Naive thymus-derived CD4-positive, alpha-beta T cell (primary cell): ENCODE measurements around the gene ITPR1. TPM values are rescaled to one million over a fixed set of nuclear protein-coding genes. Genes with fewer than 3 reads are reported as not detected.

Experiments used
- ATAC-seq: fragments of 150-1000 bp; cut with Tn5 transposase; 2 replicates; pipeline ENCODE4 v1.10.0; 2021; ENCODE audit warnings: mild to moderate bottlenecking, moderate library complexity
- CTCF ChIA-PET: fragments of 350-600 bp; sonication (Branson Sonifier 250); formaldehyde crosslinking; loops from one replicate; lab custom pipeline; 2021; ENCODE audit warnings: antibody characterized with exemption; lab: Charles Lee
- POLR2A ChIA-PET: fragments of 350-600 bp; sonication (Branson Sonifier 250); formaldehyde crosslinking; loops from one replicate; lab custom pipeline; 2021; ENCODE audit warnings: antibody characterized with exemption, inconsistent platforms; lab: Charles Lee
- DNase-seq, 9 donors: peaks; one replicate each; pipeline versions ENCODE4 v3.0.0 to v3.0.0-alpha.2; 2020 to 2022; ENCODE audit warnings: mixed read lengths in 1 of 9
- H3K27ac ChIP-seq: one replicate; pipeline ENCODE4 v1.7.0; 2013; ENCODE audit warnings: mild to moderate bottlenecking, low read depth, low read length, moderate library complexity
- H3K27me3 ChIP-seq, 2 donors: one replicate each; pipeline ENCODE4 v1.7.0; 2013; ENCODE audit warnings: low read length in 2 of 2, mild to moderate bottlenecking in 2 of 2, moderate library complexity in 2 of 2; ENCODE audit not compliant: control insufficient read depth in 2 of 2, insufficient read depth in 2 of 2
- H3K36me3 ChIP-seq, 3 experiments: 1 replicate in 2 of 3; 2 replicates in 1 of 3; pipeline ENCODE4 v1.7.0; 2013; ENCODE audit warnings: low read length in 3 of 3, mild to moderate bottlenecking in 3 of 3, moderate library complexity in 1 of 3; ENCODE audit not compliant: insufficient read depth in 3 of 3, control insufficient read depth in 2 of 3
- H3K4me1 ChIP-seq, 2 donors: one replicate each; pipeline ENCODE4 v1.7.0; 2013; ENCODE audit warnings: low read length in 2 of 2, mild to moderate bottlenecking in 2 of 2, moderate library complexity in 1 of 2; ENCODE audit not compliant: control insufficient read depth in 2 of 2, insufficient read depth in 2 of 2
- H3K4me3 ChIP-seq: 2 replicates; pipeline ENCODE4 v1.7.0; 2013; ENCODE audit warnings: mild to moderate bottlenecking, low read length
- H3K9me3 ChIP-seq, 3 experiments: 1 replicate in 2 of 3; 2 replicates in 1 of 3; pipeline ENCODE4 v1.7.0; 2013; ENCODE audit warnings: low read length in 3 of 3; ENCODE audit not compliant: control insufficient read depth in 2 of 3
- H3K27ac Mint-ChIP-seq, 9 donors: one replicate each; pipeline ENCODE4 v1.8.0; 2020 to 2022; ENCODE audit warnings: mixed read lengths in 9 of 9, mild to moderate bottlenecking in 8 of 9, moderate library complexity in 5 of 9, inconsistent platforms in 2 of 9
- H3K27me3 Mint-ChIP-seq, 5 donors: one replicate each; pipeline ENCODE4 v1.8.0; 2021 to 2022; ENCODE audit warnings: mixed read lengths in 5 of 5, mild to moderate bottlenecking in 1 of 5
- H3K36me3 Mint-ChIP-seq, 5 donors: one replicate each; pipeline ENCODE4 v1.8.0; 2020 to 2022; ENCODE audit warnings: mixed read lengths in 5 of 5, mild to moderate bottlenecking in 3 of 5, inconsistent platforms in 1 of 5
- H3K4me1 Mint-ChIP-seq, 7 donors: one replicate each; pipeline ENCODE4 v1.8.0; 2020 to 2022; ENCODE audit warnings: mixed read lengths in 7 of 7, mild to moderate bottlenecking in 3 of 7, inconsistent platforms in 1 of 7
- H3K4me3 Mint-ChIP-seq, 10 donors: one replicate each; pipeline ENCODE4 v1.8.0; 2020 to 2022; ENCODE audit warnings: mild to moderate bottlenecking in 10 of 10, mixed read lengths in 10 of 10, moderate library complexity in 6 of 10, inconsistent platforms in 2 of 10
- H3K9me3 Mint-ChIP-seq, 11 donors: one replicate each; pipeline ENCODE4 v1.8.0; 2020 to 2022; ENCODE audit warnings: mixed read lengths in 11 of 11, mild to moderate bottlenecking in 4 of 11, inconsistent platforms in 1 of 11, moderate library complexity in 1 of 11
- intact Hi-C, 2 donors: fragments of 100-400 bp; cut with micrococcal nuclease; formaldehyde crosslinking; loops; one replicate each; pipeline ENCODE4 v1.15.1; 2023
- polyA plus RNA-seq, 2 donors: library from polyadenylated mRNA; unstranded; fragments of 300-500 nt; fragmentation: Illumina TruSeq; gene quantifications; one replicate each; pipeline ENCODE4 v1.2.3, GENCODE V29; 2021
- total RNA-seq, 6 experiments: library from RNA in 5 of 6; stranded (reverse) in 5 of 6; gene quantifications; 1 replicate in 5 of 6; 2 replicates in 1 of 6; pipeline ENCODE4 v1.2.3 and lab custom pipeline; 2021 to 2026

ITPR1 gene
- total and polyA plus RNA-seq, 7 experiments from 2014 or later: 15.1 to 118 (median 83.8) TPM

- intact Hi-C loops: loop anchor here (5.0 to 10.0 kb wide), 2 partner anchors 193 to 360 kb away; no protein-coding TSS in a partner anchor
- no peaks in the 10 kb centered on the region for H3K9me3 ChIP-seq
- peaks cover 3 to 44% (median 10%) of the 10 kb centered on the region in 3 experiments for H3K36me3 ChIP-seq
- H3K27ac ChIP-seq: no peak overlapping the region
- POLR2A ChIA-PET: no interaction called here
- H3K4me1 ChIP-seq: no peaks in the 10 kb centered on the region
- Mint-ChIP-seq H3K27ac (no peak overlapping the region), H3K36me3 (peaks cover 11 to 48% (median 33%) of the 10 kb centered on the region in 5 donors), H3K27me3 (no peaks in the 10 kb centered on the region), H3K4me1 (peaks cover 0 to 38% (median 0%) of the 10 kb centered on the region in 7 donors), H3K9me3 (peaks cover 0 to 3% (median 0%) of the 10 kb centered on the region in 11 donors), H3K4me3 (no peak overlapping the region)
- CTCF ChIA-PET: interaction anchor here (0.7 to 5.6 kb wide), 37 partner anchors 9 to 411 kb away, joined by 3 to 98 read pairs (median 5); partner anchors contain the start of gene BHLHE40
- ATAC-seq (no peak), DNase-seq (no peak)
- H3K27me3 ChIP-seq: no peaks in the 10 kb centered on the region
- H3K4me3 ChIP-seq: no peak overlapping the region
Measured at GRCh38 chr3:4712109-4712508, 219.0 kb downstream of the ITPR1 start.

- H3K4me1 ChIP-seq: no peaks in the 10 kb centered on the region
- ATAC-seq (no peak), DNase-seq (no peak)
- no peaks in the 10 kb centered on the region for H3K9me3 ChIP-seq
- Mint-ChIP-seq H3K27ac (no peak overlapping the region), H3K36me3 (peaks cover 14 to 56% (median 26%) of the 10 kb centered on the region in 5 donors), H3K4me1 (peaks cover 0 to 27% (median 0%) of the 10 kb centered on the region in 7 donors), H3K4me3 (no peak overlapping the region), H3K9me3 (no peaks in the 10 kb centered on the region), H3K27me3 (no peaks in the 10 kb centered on the region)
- no peak overlapping the region for H3K27ac ChIP-seq
- intact Hi-C loops: loop anchor here (5.0 to 10.0 kb wide), 2 partner anchors 191 to 362 kb away; no protein-coding TSS in a partner anchor
- no peak overlapping the region for H3K4me3 ChIP-seq
- H3K36me3 ChIP-seq: peaks cover 3 to 32% (median 10%) of the 10 kb centered on the region in 3 experiments
- CTCF ChIA-PET: interaction anchor here (1.5 to 5.6 kb wide), 2 partner anchors 265 to 345 kb away, joined by 4 to 98 read pairs; partner anchors contain the start of gene BHLHE40
- POLR2A ChIA-PET: no interaction called here
- no peaks in the 10 kb centered on the region for H3K27me3 ChIP-seq
Measured at GRCh38 chr3:4714045-4714444, 220.9 kb downstream of the ITPR1 start.

DNA sequence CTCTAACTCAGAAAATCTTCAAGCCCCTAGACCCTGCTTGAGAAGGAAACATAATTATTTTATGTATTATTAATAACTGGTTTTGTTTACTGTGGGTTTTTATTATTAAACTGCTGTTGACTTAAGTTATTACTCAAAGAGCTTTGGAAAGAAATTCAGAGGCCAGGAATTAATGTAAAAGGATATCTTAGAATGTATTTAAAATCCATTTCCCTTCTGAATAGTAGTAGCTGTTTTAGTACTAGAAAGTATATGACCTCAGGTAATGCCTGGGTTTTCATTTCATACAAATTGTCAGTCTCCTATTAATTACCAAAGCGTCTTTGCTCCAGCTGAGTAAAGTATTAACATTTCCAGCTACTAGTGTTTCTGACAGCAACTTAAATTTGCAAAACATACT lies 223.1 kb downstream of the ITPR1 start:
- no peaks in the 10 kb centered on the region for H3K27me3 ChIP-seq
- H3K4me3 ChIP-seq: no peak overlapping the region
- H3K9me3 ChIP-seq: no peaks in the 10 kb centered on the region
- ATAC-seq (no peak), DNase-seq (no peak)
- H3K27ac Mint-ChIP-seq: no peak overlapping the region
- no peaks in the 10 kb centered on the region for H3K4me1 ChIP-seq
- H3K9me3 Mint-ChIP-seq: no peaks in the 10 kb centered on the region
- H3K27ac ChIP-seq: no peak overlapping the region
- CTCF ChIA-PET: interaction anchor here (1.2 kb wide), 1 partner anchor 341 kb away, joined by 3 read pairs; no protein-coding TSS in a partner anchor
- H3K36me3 ChIP-seq: peaks cover 3 to 37% (median 10%) of the 10 kb centered on the region in 3 experiments
- no peaks in the 10 kb centered on the region for H3K27me3 Mint-ChIP-seq
- H3K4me3 Mint-ChIP-seq: no peak overlapping the region
- peaks cover 0 to 34% (median under 1%) of the 10 kb centered on the region in 7 donors for H3K4me1 Mint-ChIP-seq
- intact Hi-C loops: loop anchor here in 1 of 2 donors (10.0 kb wide), 1 partner anchor 189 kb away; no protein-coding TSS in a partner anchor
- POLR2A ChIA-PET: no interaction called here
- H3K36me3 Mint-ChIP-seq: peaks cover 13 to 59% (median 25%) of the 10 kb centered on the region in 5 donors

- H3K4me3 ChIP-seq: no peak overlapping the region
- POLR2A ChIA-PET: no interaction called here
- H3K9me3 ChIP-seq: no peaks in the 10 kb centered on the region
- intact Hi-C loops: loop anchor here in 1 of 2 donors (10.0 kb wide), 1 partner anchor 188 kb away; no protein-coding TSS in a partner anchor
- DNase-seq (no peak), ATAC-seq (no peak)
- Mint-ChIP-seq H3K9me3 (no peaks in the 10 kb centered on the region), H3K27me3 (no peaks in the 10 kb centered on the region), H3K4me3 (no peak overlapping the region), H3K27ac (peak overlapping the region in 1 of 9 donors; percentile 64), H3K4me1 (peaks cover 0 to 35% (median 3%) of the 10 kb centered on the region in 7 donors), H3K36me3 (peaks cover 9 to 61% (median 23%) of the 10 kb centered on the region in 5 donors)
- H3K27me3 ChIP-seq: no peaks in the 10 kb centered on the region
- CTCF ChIA-PET: interaction anchor here (0.6 to 1.2 kb wide), 2 partner anchors 71 to 341 kb away, joined by 3 read pairs; no protein-coding TSS in a partner anchor
- H3K36me3 ChIP-seq: peaks cover 3 to 36% (median 10%) of the 10 kb centered on the region in 3 experiments
- no peak overlapping the region for H3K27ac ChIP-seq
- no peaks in the 10 kb centered on the region for H3K4me1 ChIP-seq
Measured at GRCh38 chr3:4716706-4717362, 223.7 kb downstream of the ITPR1 start.

- intact Hi-C loops: loop anchor here in 1 of 2 donors (10.0 kb wide), 1 partner anchor 187 kb away; no protein-coding TSS in a partner anchor
- peaks cover 9 to 57% (median 20%) of the 10 kb centered on the region in 5 donors for H3K36me3 Mint-ChIP-seq
- no peaks in the 10 kb centered on the region for H3K9me3 ChIP-seq
- no peaks in the 10 kb centered on the region for H3K9me3 Mint-ChIP-seq
- H3K27me3 Mint-ChIP-seq: no peaks in the 10 kb centered on the region
- peaks cover 0 to 31% (median 6%) of the 10 kb centered on the region in 3 experiments for H3K36me3 ChIP-seq
- no peak overlapping the region for H3K4me3 ChIP-seq
- no peak overlapping the region for H3K4me3 Mint-ChIP-seq
- POLR2A ChIA-PET: no interaction called here
- no peaks in the 10 kb centered on the region for H3K27me3 ChIP-seq
- ATAC-seq (no peak), DNase-seq (no peak)
- H3K27ac ChIP-seq: no peak overlapping the region
- H3K4me1 ChIP-seq: no peaks in the 10 kb centered on the region
- H3K4me1 Mint-ChIP-seq: peaks cover 0 to 36% (median 6%) of the 10 kb centered on the region in 7 donors
- H3K27ac Mint-ChIP-seq: no peak overlapping the region
- CTCF ChIA-PET: interaction anchor here (0.6 to 1.2 kb wide), 2 partner anchors 71 to 340 kb away, joined by 3 read pairs; no protein-coding TSS in a partner anchor
Measured at GRCh38 chr3:4717363-4717740, 224.2 kb downstream of the ITPR1 start.

- Mint-ChIP-seq H3K27me3 (no peaks in the 10 kb centered on the region), H3K9me3 (no peaks in the 10 kb centered on the region), H3K4me1 (peaks cover 0 to 40% (median 6%) of the 10 kb centered on the region in 7 donors), H3K27ac (no peak overlapping the region), H3K36me3 (peaks cover 9 to 51% (median 19%) of the 10 kb centered on the region in 5 donors), H3K4me3 (no peak overlapping the region)
- Histone ChIP-seq H3K9me3 (no peaks in the 10 kb centered on the region), H3K36me3 (peaks cover 0 to 26% (median 0%) of the 10 kb centered on the region in 3 experiments), H3K27ac (no peak overlapping the region), H3K27me3 (no peaks in the 10 kb centered on the region), H3K4me1 (no peaks in the 10 kb centered on the region), H3K4me3 (no peak overlapping the region)
- DNase-seq (no peak), ATAC-seq (no peak)
- ChIA-PET POLR2A (no interaction called here), CTCF (interaction anchor here (0.5 kb wide), 1 partner anchor 228 kb away, joined by 6 read pairs; no protein-coding TSS in a partner anchor)
- intact Hi-C loops: loop anchor here in 1 of 2 donors (10.0 kb wide), 1 partner anchor 187 kb away; no protein-coding TSS in a partner anchor
Measured at GRCh38 chr3:4718179-4718736, 225.1 kb downstream of the ITPR1 start.
